GM12878 (cell line): ENCODE results near the gene DLG1. TPM values are rescaled to one million over a fixed set of nuclear protein-coding genes. Genes with fewer than 3 reads are reported as not detected.

Source experiments
- ATAC-seq: fragments of 200-7000 bp; cut with Tn5 transposase; 3 replicates; pipeline ENCODE4 v1.9.1; 2020; ENCODE audit warnings: mild to moderate bottlenecking, moderate library complexity
- BruUV-seq: library from RNA; stranded (reverse); fragments of 400-500 nt; replicated peaks from 2 replicates; lab custom pipeline; 2021; lab: Mats Ljungman, UMichigan
- CTCF ChIA-PET: fragments of 300-600 bp; sonication (Branson Sonifier 250); formaldehyde crosslinking; extraction: SDS; loops from one replicate; lab custom pipeline; 2021; ENCODE audit warnings: inconsistent platforms; lab: Yijun Ruan, JAX
- POLR2A ChIA-PET: fragments of 350-600 bp; formaldehyde crosslinking; extraction: SDS; loops from one replicate; lab custom pipeline; 2021; ENCODE audit warnings: inconsistent platforms; lab: Charles Lee
- RAD21 ChIA-PET: fragments of 300-600 bp; sonication (Branson Sonifier 250); formaldehyde crosslinking; loops from one replicate; lab custom pipeline; 2023; ENCODE audit warnings: antibody characterized with exemption; ENCODE audit not compliant: unreplicated experiment; lab: Charles Lee
- SMC1A ChIA-PET: fragments of 300-600 bp; sonication (Branson Sonifier 250); formaldehyde crosslinking; loops from one replicate; lab custom pipeline; 2023; ENCODE audit not compliant: unreplicated experiment, uncharacterized antibody; lab: Charles Lee
- DNase-seq: peaks from one replicate; pipeline ENCODE4 v3.0.0-alpha.2; 2011; ENCODE audit warnings: low read depth, low spot score
- FAIRE-seq: peaks from 3 replicates; lab custom pipeline; 2011; peaks lifted over from hg19 to GRCh38; lab: Jason Lieb, UNC
- H2AFZ ChIP-seq: 2 replicates; pipeline ENCODE4 v1.6.0; 2011; ENCODE audit warnings: low read depth, low read length, control low read depth; ENCODE audit not compliant: control insufficient read depth
- H3K27ac ChIP-seq: 2 replicates; pipeline ENCODE4 v1.5.1; 2011; ENCODE audit warnings: control low read depth; ENCODE audit not compliant: control insufficient read depth, insufficient read depth
- H3K27me3 ChIP-seq, 2 experiments: replicated peaks in 1 of 2; 2 replicates each; pipeline versions ENCODE4 v1.6.0 to v1.6.1; 2011; ENCODE audit warnings: low read length in 1 of 2; ENCODE audit not compliant: control insufficient read depth in 2 of 2, insufficient read depth in 2 of 2
- H3K36me3 ChIP-seq, 2 experiments: 2 replicates each; pipeline ENCODE4 v1.5.1; 2011; ENCODE audit warnings: low read length in 1 of 2; ENCODE audit not compliant: control insufficient read depth in 2 of 2, insufficient read depth in 2 of 2
- H3K4me1 ChIP-seq: 2 replicates; pipeline ENCODE4 v1.6.1; 2011; ENCODE audit warnings: mild to moderate bottlenecking, low read length, moderate library complexity, mixed read lengths; ENCODE audit not compliant: control insufficient read depth, insufficient read depth
- H3K4me2 ChIP-seq: 2 replicates; pipeline ENCODE4 v1.6.0; 2011; ENCODE audit warnings: control low read depth; ENCODE audit not compliant: control insufficient read depth, insufficient read depth
- H3K4me3 ChIP-seq: fragments of 200-600 bp; sonication (generic); 2 replicates; pipeline ENCODE4 v1.5.1; 2016
- H3K79me2 ChIP-seq: 2 replicates; pipeline ENCODE4 v1.6.0; 2011; ENCODE audit warnings: low read length; ENCODE audit not compliant: control insufficient read depth, insufficient read depth
- H3K9ac ChIP-seq: 2 replicates; pipeline ENCODE4 v1.8.0; 2011; ENCODE audit warnings: low read length, control low read depth, mixed read lengths; ENCODE audit not compliant: control insufficient read depth, insufficient read depth
- H3K9me3 ChIP-seq: replicated peaks from 3 replicates; pipeline ENCODE4 v1.5.1; 2011; ENCODE audit warnings: mild to moderate bottlenecking, low read length; ENCODE audit not compliant: control insufficient read depth, insufficient read depth
- H4K20me1 ChIP-seq: 2 replicates; pipeline ENCODE4 v1.6.0; 2011; ENCODE audit not compliant: control insufficient read depth, insufficient read depth
- ATF2 ChIP-seq: IDR thresholded peaks from 2 replicates; pipeline ENCODE4 v1.6.1; 2012; ENCODE audit warnings: low read length, inconsistent platforms
- BACH1 ChIP-seq: fragments of 450-650 bp; IDR thresholded peaks from 2 replicates; pipeline ENCODE4 v1.6.1; 2017; ENCODE audit warnings: mild to moderate bottlenecking, borderline replicate concordance
- CREB1 ChIP-seq: IDR thresholded peaks from 2 replicates; pipeline ENCODE4 v1.6.1; 2012; ENCODE audit warnings: low read depth, mild to moderate bottlenecking, inconsistent platforms
- HDGF ChIP-seq: fragments of 450-650 bp; IDR thresholded peaks from 2 replicates; pipeline ENCODE4 v1.6.1; 2016; ENCODE audit warnings: antibody characterized with exemption
- IRF4 ChIP-seq: IDR thresholded peaks from 2 replicates; pipeline ENCODE4 v1.6.1; 2011; ENCODE audit warnings: low read depth, low read length
- MTA3 ChIP-seq: IDR thresholded peaks from 2 replicates; pipeline ENCODE4 v1.6.1; 2012; ENCODE audit warnings: low read length, inconsistent platforms, borderline replicate concordance
- PBX3 ChIP-seq: IDR thresholded peaks from 2 replicates; pipeline ENCODE4 v1.6.1; 2011; ENCODE audit warnings: mild to moderate bottlenecking, low read depth, low read length, moderate library complexity; ENCODE audit not compliant: insufficient replicate concordance
- RAD21 ChIP-seq: IDR thresholded peaks from 2 replicates; pipeline ENCODE4 v1.6.1; 2011; ENCODE audit warnings: mild to moderate bottlenecking, low read depth, low read length, moderate library complexity; ENCODE audit not compliant: insufficient read depth
- RB1 ChIP-seq: fragments of 450-650 bp; formaldehyde crosslinking; IDR thresholded peaks from 2 replicates; pipeline ENCODE4 v1.6.1; 2017; ENCODE audit warnings: mild to moderate bottlenecking, borderline replicate concordance
- SRF ChIP-seq, 2 experiments: IDR thresholded peaks; 2 replicates each; pipeline ENCODE4 v1.6.1; 2011; ENCODE audit warnings: low read depth in 2 of 2, low read length in 2 of 2, mild to moderate bottlenecking in 1 of 2, moderate library complexity in 1 of 2
- TBL1XR1 ChIP-seq: IDR thresholded peaks from 2 replicates; pipeline ENCODE4 v1.6.1; 2012; ENCODE audit warnings: low read depth, low read length, improper control_type of control experiment
- ZBTB40 ChIP-seq: fragments of 450-650 bp; IDR thresholded peaks from 2 replicates; pipeline ENCODE4 v1.6.1; 2016; ENCODE audit warnings: mild to moderate bottlenecking, moderate library complexity, borderline replicate concordance
- ZNF384 ChIP-seq: IDR thresholded peaks from 2 replicates; pipeline ENCODE4 v1.6.1; 2012; ENCODE audit warnings: low read depth, mild to moderate bottlenecking, low read length, improper control_type of control experiment, borderline replicate concordance
- WGBS: methylation state at CpG from one replicate; pipeline ENCODE4 v1.1.6; 2016; ENCODE audit warnings: low lambda C conversion rate; ENCODE audit not compliant: insufficient replicate concordance, insufficient coverage; ENCODE audit errors: missing lambda C conversion rate; 5-methylcytosine and 5-hydroxymethylcytosine counted together
- in situ Hi-C: fragments of 300-500 bp; cut with MboI; formaldehyde crosslinking; loops from 9 replicates; pipeline ENCODE4 v1.14.3; 2018; ENCODE audit warnings: mixed read lengths
- intact Hi-C: fragments of 100-400 bp; cut with micrococcal nuclease; formaldehyde crosslinking; loops from one replicate; pipeline ENCODE4 v1.14.2; 2022; ENCODE audit not compliant: unreplicated experiment
- polyA plus RNA-seq, 11 experiments: library from polyadenylated mRNA; depleted of rRNA in 4 of 11; unstranded in 6 of 11; stranded (reverse) in 5 of 11; fragments of >200 nt; fragmentation: Nextera tagmentation in 4 of 11; fragmentation: Illumina TruSeq in 1 of 11; extraction: Ambion mirVana in 4 of 11; extraction: Trizol in 1 of 11; gene quantifications; 1 replicate in 1 of 11; 2 replicates in 10 of 11; pipeline versions ENCODE4 v1.2.1 to v1.2.3, GENCODE V29; 2011 to 2016; ENCODE audit warnings: inconsistent platforms in 2 of 11, missing spikeins in 2 of 11, low read depth in 1 of 11
- total RNA-seq, 4 experiments: library from RNA; depleted of rRNA in 3 of 4; stranded (reverse); fragments of >200 nt in 3 of 4; fragmentation: Illumina TruSeq in 1 of 4; extraction: Trizol in 1 of 4; gene quantifications; 2 replicates each; pipeline versions ENCODE4 v1.2.1 to v1.2.3, GENCODE V29; 2013 to 2021
- TF ChIP-seq, protein P1 (sequence below): fragments of 450-650 bp; conservative IDR thresholded peaks from 2 replicates; pipeline ENCODE4 v1.6.1; 2017; ENCODE audit warnings: mild to moderate bottlenecking, moderate library complexity
- TF ChIP-seq, protein P2 (sequence below): IDR thresholded peaks from 2 replicates; pipeline ENCODE4 v1.6.1; 2011; ENCODE audit warnings: borderline replicate concordance, low read depth, mild to moderate bottlenecking, moderate library complexity, mixed read lengths, low read length; ENCODE audit not compliant: insufficient read depth; ENCODE audit errors: extremely low read length

DLG1 gene
- total and polyA plus RNA-seq, 10 of the 15 experiments (the other 5 are each of a cell fraction or from before 2014, with no cell fraction given): 9.2 to 63.1 (median 40.1) TPM

DNA sequence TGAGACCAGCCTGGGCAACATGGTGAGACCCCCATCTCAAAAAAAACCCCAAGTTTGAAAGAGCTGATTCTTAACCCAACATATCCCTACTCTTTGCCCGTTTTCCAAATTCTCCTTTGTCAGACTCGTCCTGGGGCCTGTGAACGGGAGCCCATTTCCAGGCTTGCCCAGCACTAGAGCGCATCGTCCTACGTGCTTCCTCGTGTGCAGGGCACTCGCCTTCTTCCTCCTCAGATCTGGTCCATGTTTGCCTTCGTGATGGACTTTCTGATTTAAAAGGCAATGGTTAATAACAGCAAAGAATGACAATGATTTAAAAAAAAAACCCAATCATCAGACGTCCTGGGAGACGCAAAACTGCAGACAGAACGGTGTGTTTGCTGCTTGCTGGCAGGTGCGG is 278.9 kb downstream of the DLG1 start:
- no peaks in the 10 kb centered on the region for H3K9me3 ChIP-seq
- ATAC-seq (no peak), FAIRE-seq (no peak), DNase-seq (no peak)
- H3K4me1 ChIP-seq: peaks cover 22% of the 10 kb centered on the region
- no peak overlapping the region for H3K27ac ChIP-seq
- in situ Hi-C loops (no loop called here), intact Hi-C loops (no loop called here)
- no peaks in the 10 kb centered on the region for H3K79me2 ChIP-seq
- ChIA-PET SMC1A (no interaction called here), RAD21 (no interaction called here), POLR2A (no interaction called here), CTCF (interaction anchor here (2.0 kb wide), 1 partner anchor 15 kb away, joined by 5 read pairs; no protein-coding TSS in a partner anchor)
- H3K36me3 ChIP-seq: no peaks in the 10 kb centered on the region; a peak in 1 of 4 replicates
- WGBS: 92% methylated on average over 13 of the region's 13 CpGs
- H3K27me3 ChIP-seq: no peaks in the 10 kb centered on the region
- H3K9ac ChIP-seq: no peak overlapping the region
- H2AFZ ChIP-seq: no peak overlapping the region
- BruUV-seq: no TSS peak
- no peak overlapping the region for H3K4me3 ChIP-seq
- no peaks in the 10 kb centered on the region for H4K20me1 ChIP-seq
- H3K4me2 ChIP-seq: no peak overlapping the region
- no peak for TF ChIP-seq ZBTB40
- no peak for TF ChIP-seq TBL1XR1
- TF ChIP-seq CREB1: no peak
- TF ChIP-seq PBX3: no peak
- TF ChIP-seq HDGF: no peak
- no peak for TF ChIP-seq RB1
- no peak for TF ChIP-seq RAD21
- TF ChIP-seq, protein P1, sequence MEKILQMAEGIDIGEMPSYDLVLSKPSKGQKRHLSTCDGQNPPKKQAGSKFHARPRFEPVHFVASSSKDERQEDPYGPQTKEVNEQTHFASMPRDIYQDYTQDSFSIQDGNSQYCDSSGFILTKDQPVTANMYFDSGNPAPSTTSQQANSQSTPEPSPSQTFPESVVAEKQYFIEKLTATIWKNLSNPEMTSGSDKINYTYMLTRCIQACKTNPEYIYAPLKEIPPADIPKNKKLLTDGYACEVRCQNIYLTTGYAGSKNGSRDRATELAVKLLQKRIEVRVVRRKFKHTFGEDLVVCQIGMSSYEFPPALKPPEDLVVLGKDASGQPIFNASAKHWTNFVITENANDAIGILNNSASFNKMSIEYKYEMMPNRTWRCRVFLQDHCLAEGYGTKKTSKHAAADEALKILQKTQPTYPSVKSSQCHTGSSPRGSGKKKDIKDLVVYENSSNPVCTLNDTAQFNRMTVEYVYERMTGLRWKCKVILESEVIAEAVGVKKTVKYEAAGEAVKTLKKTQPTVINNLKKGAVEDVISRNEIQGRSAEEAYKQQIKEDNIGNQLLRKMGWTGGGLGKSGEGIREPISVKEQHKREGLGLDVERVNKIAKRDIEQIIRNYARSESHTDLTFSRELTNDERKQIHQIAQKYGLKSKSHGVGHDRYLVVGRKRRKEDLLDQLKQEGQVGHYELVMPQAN: no peak
- TF ChIP-seq SRF (IDR thresholded peaks at IDR 0.05; ENCODE audit: low read depth in 2 of 2, low read length in 2 of 2): no peak
- no peak for TF ChIP-seq ATF2
- no peak for TF ChIP-seq ZNF384
- TF ChIP-seq, protein P2, sequence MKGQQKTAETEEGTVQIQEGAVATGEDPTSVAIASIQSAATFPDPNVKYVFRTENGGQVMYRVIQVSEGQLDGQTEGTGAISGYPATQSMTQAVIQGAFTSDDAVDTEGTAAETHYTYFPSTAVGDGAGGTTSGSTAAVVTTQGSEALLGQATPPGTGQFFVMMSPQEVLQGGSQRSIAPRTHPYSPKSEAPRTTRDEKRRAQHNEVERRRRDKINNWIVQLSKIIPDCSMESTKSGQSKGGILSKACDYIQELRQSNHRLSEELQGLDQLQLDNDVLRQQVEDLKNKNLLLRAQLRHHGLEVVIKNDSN: no peak
- no peak for TF ChIP-seq MTA3
- TF ChIP-seq BACH1: no peak
- TF ChIP-seq IRF4: no peak
